SU-DHL-6 (cell line): ENCODE data around the gene RAPSN.

Experiments
- EZH2phosphoT487 ChIP-seq: fragments of 200-600 bp; sonication (generic), shearing (Covaris generic); conservative IDR thresholded peaks from 2 replicates; pipeline ENCODE4 v1.6.1; 2018; ENCODE audit warnings: mild to moderate bottlenecking, antibody characterized with exemption, low read length, moderate library complexity, mixed read lengths
- TF ChIP-seq, protein P1 (sequence below): fragments of 200-600 bp; sonication (generic); IDR thresholded peaks from one replicate; pipeline ENCODE4 v1.5.1; 2017; ENCODE audit warnings: antibody characterized with exemption, mild to moderate bottlenecking, low read length, moderate library complexity; ENCODE audit not compliant: insufficient read depth, poor library complexity, severe bottlenecking

DNA sequence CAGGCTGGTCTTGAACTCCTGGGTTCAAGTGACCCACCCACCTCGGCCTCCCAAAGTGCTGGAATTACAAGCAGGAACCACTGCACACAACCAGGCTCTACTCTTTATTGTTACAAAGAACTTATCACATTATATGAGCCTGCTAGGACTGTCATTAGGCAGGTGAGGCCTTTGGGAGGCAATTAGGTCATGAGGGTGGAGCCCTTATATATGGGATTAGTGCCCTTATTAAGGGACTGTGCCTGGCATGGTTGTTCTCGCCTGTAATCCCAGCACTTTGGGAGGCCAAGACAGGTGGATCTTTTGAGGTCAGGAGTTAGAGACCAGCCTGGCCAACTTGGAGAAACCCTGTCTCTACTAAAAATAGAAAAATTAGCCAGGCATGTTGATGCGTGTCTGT is 12.2 kb downstream of the RAPSN start:
- TF ChIP-seq, protein P1, sequence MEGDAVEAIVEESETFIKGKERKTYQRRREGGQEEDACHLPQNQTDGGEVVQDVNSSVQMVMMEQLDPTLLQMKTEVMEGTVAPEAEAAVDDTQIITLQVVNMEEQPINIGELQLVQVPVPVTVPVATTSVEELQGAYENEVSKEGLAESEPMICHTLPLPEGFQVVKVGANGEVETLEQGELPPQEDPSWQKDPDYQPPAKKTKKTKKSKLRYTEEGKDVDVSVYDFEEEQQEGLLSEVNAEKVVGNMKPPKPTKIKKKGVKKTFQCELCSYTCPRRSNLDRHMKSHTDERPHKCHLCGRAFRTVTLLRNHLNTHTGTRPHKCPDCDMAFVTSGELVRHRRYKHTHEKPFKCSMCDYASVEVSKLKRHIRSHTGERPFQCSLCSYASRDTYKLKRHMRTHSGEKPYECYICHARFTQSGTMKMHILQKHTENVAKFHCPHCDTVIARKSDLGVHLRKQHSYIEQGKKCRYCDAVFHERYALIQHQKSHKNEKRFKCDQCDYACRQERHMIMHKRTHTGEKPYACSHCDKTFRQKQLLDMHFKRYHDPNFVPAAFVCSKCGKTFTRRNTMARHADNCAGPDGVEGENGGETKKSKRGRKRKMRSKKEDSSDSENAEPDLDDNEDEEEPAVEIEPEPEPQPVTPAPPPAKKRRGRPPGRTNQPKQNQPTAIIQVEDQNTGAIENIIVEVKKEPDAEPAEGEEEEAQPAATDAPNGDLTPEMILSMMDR: no peak
- TF ChIP-seq EZH2phosphoT487: no peak
